GM21576 (cell line): Measurements from ENCODE around the gene ADGRL3.

ENCODE experiments used
- ATAC-seq: cut with Tn5 transposase; IDR thresholded peaks from one replicate; pipeline ENCODE4 v1.9.1; 2021; ENCODE audit warnings: mild to moderate bottlenecking, moderate library complexity; ENCODE audit not compliant: unreplicated experiment

The ADGRL3 gene

GRCh38 chr4:61853041-61853440 lies 652.9 kb downstream of the ADGRL3 start:
- ATAC-seq: no peak

- ATAC-seq: no peak
Observed at GRCh38 chr4:61860376-61860775, 660.2 kb downstream of the ADGRL3 start.

GRCh38 chr4:61864286-61864685 lies 664.2 kb downstream of the ADGRL3 start:
- no peak for ATAC-seq

GRCh38 chr4:61866378-61867030 lies 666.4 kb downstream of the ADGRL3 start:
- no peak for ATAC-seq

GRCh38 chr4:61872983-61873382 lies 672.9 kb downstream of the ADGRL3 start:
- no peak for ATAC-seq

- ATAC-seq: no peak
Observed at GRCh38 chr4:61877266-61877665, 677.1 kb downstream of the ADGRL3 start.

- no peak for ATAC-seq
Observed at GRCh38 chr4:61877893-61878292, 677.8 kb downstream of the ADGRL3 start.

- ATAC-seq: no peak
Observed at GRCh38 chr4:61882381-61882780, 682.3 kb downstream of the ADGRL3 start.

- ATAC-seq: no peak
Observed at GRCh38 chr4:61886131-61886530, 686.0 kb downstream of the ADGRL3 start.

- no peak for ATAC-seq
Observed at GRCh38 chr4:61889117-61889516, 689.0 kb downstream of the ADGRL3 start.

GRCh38 chr4:61890321-61890720 lies 690.2 kb downstream of the ADGRL3 start:
- ATAC-seq: no peak

- no peak for ATAC-seq
Observed at GRCh38 chr4:61891953-61892352, 691.8 kb downstream of the ADGRL3 start.

- no peak for ATAC-seq
Observed at GRCh38 chr4:61896634-61897033, 696.5 kb downstream of the ADGRL3 start.

GRCh38 chr4:61909031-61909430 lies 708.9 kb downstream of the ADGRL3 start:
- no peak for ATAC-seq

- ATAC-seq: no peak
Observed at GRCh38 chr4:61911313-61911756, 711.2 kb downstream of the ADGRL3 start.

- ATAC-seq: no peak
Observed at GRCh38 chr4:61913619-61914018, 713.5 kb downstream of the ADGRL3 start.

- no peak for ATAC-seq
Observed at GRCh38 chr4:61915501-61915900, 715.4 kb downstream of the ADGRL3 start.

GRCh38 chr4:61918507-61918906 lies 718.4 kb downstream of the ADGRL3 start:
- ATAC-seq: no peak

- ATAC-seq: no peak
Observed at GRCh38 chr4:61918987-61919386, 718.9 kb downstream of the ADGRL3 start.

- ATAC-seq: no peak
Observed at GRCh38 chr4:61919561-61919960, 719.4 kb downstream of the ADGRL3 start.

GRCh38 chr4:61921920-61922319 lies 721.8 kb downstream of the ADGRL3 start:
- no peak for ATAC-seq

GRCh38 chr4:61922766-61923165 lies 722.6 kb downstream of the ADGRL3 start:
- ATAC-seq: no peak

GRCh38 chr4:61923179-61923578 lies 723.1 kb downstream of the ADGRL3 start:
- ATAC-seq: no peak
